Measurements from ENCODE around the gene LGR4.
A peak's percentile ranks its signal among the peaks of the same experiment; 100 is the strongest.

LGR4 gene

DNA sequence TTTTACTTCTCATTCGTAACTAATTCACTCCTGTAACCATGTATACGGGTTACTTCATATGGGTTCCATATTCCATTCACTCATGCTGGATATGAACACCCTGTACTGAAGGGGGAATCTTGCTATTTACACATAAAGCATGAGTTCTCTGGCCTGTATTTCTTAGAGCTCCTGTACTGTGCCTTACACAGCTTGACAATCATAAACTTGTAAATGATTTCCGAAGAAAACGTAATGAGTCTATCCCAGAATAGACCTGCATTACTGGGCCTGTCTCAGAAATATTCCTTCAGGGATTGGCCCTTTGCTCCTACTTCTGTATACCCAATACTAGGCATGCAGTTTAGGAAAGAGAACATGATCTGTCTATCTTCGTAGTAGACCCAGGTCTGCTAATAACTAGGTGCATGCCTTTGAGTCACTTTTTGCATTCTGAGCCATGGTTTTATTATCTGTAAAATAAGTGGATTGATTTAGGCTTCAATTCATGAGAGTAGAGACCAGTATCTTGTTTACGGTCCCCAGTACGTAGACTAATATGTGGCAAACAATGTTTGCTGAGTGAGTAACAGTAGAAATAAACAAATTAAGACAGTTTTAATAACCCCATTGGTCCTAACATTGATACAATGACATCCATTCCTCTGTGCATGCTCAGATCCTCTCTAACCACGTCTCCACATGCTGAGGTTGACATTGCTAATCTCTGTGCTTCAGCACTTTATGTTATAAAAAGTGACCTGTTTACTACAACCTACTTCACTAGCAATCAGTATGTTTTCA lies 110.8 kb downstream of the LGR4 start:
- H3K79me1 ChIP-seq (replicated peaks; ENCODE audit: low read length, poor library complexity, severe bottlenecking), result peaks cover 14% of the 10 kb centered on the region
- no peak overlapping the region for H2BK120ac ChIP-seq (ENCODE audit: low read depth, low read length)
- no peaks in the 10 kb centered on the region for H3K36me3 ChIP-seq (ENCODE audit: control insufficient read depth in 1 of 2, insufficient read depth in 2 of 2, low read depth in 1 of 2, low read length in 2 of 2)
- H2BK5ac ChIP-seq (ENCODE audit: low read depth, low read length, poor library complexity, severe bottlenecking), result no peak overlapping the region
- no peak overlapping the region for H3K23ac ChIP-seq (ENCODE audit: low read length in 2 of 2)
- WGBS, result 78% methylated on average over 8 of the region's 8 CpGs
- H3K4me3 ChIP-seq (ENCODE audit: insufficient read depth in 1 of 2, low read depth in 1 of 2, low read length in 2 of 2), result peak overlapping the region in 1 of 2 experiments; percentile 92
- H3K18ac ChIP-seq (ENCODE audit: low read depth in 1 of 2, low read length in 2 of 2), result no peak overlapping the region
- no peaks in the 10 kb centered on the region for H3K9me3 ChIP-seq (ENCODE audit: control insufficient read depth, low read length)
- H2BK12ac ChIP-seq (ENCODE audit: low read length in 2 of 2), result no peak overlapping the region
- H3K27ac ChIP-seq (ENCODE audit: low read length, poor library complexity, severe bottlenecking), result no peak overlapping the region
- no peaks in the 10 kb centered on the region for H3K27me3 ChIP-seq (ENCODE audit: control insufficient read depth in 1 of 2, insufficient read depth in 1 of 2, low read length in 2 of 2)
- no peak overlapping the region for H2AK5ac ChIP-seq (ENCODE audit: low read length, severe bottlenecking)
- H3K4me1 ChIP-seq (ENCODE audit: control insufficient read depth, insufficient read depth, low read depth, low read length), result no peaks in the 10 kb centered on the region
- peak overlapping the region; percentile 92 for H3K9ac ChIP-seq (ENCODE audit: low read length)
- no peak overlapping the region for H2BK15ac ChIP-seq (ENCODE audit: low read depth, poor library complexity, severe bottlenecking)
- H3K14ac ChIP-seq (ENCODE audit: low read length in 2 of 2), result no peak overlapping the region
- no peak overlapping the region for H2AFZ ChIP-seq (ENCODE audit: low read depth, low read length)
- peak overlapping the region; percentile 32 for H4K91ac ChIP-seq (ENCODE audit: low read length)
- no peak overlapping the region for H4K8ac ChIP-seq (ENCODE audit: low read length)
- no peak overlapping the region for H3K4me2 ChIP-seq (ENCODE audit: low read length, poor library complexity, severe bottlenecking)
- DNase-seq, result no peak
- no peak overlapping the region for H3K4ac ChIP-seq (ENCODE audit: low read depth in 1 of 2, low read length in 2 of 2)

DNA sequence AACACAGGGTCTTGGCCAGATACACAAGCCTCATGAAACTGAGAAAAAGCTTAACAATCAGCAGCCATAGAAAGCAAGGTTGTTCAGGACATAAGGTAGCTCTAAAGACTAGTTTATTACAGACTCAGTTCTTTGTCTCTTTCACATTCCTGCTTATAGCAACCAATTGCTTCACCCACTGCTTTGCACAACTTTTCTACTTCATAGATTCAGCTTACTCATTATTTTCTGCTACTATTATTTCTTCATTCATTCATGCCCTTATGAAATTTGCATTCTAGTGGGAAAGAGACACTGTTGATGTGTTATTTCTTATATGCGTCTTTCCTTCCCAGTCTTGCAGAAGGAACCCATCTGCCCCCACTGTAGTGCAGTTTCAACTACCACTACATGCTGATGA lies 114.3 kb downstream of the LGR4 start:
- Histone ChIP-seq H3K9ac (ENCODE audit: low read length) (peak overlapping the region; percentile 33), H3K4me3 (ENCODE audit: insufficient read depth in 1 of 2, low read depth in 1 of 2, low read length in 2 of 2) (no peak overlapping the region), H3K27ac (ENCODE audit: low read length, poor library complexity, severe bottlenecking) (no peak overlapping the region), H2BK120ac (ENCODE audit: low read depth, low read length) (no peak overlapping the region), H2AK5ac (ENCODE audit: low read length, severe bottlenecking) (no peak overlapping the region), H2BK12ac (ENCODE audit: low read length in 2 of 2) (no peak overlapping the region), H3K79me1 (replicated peaks; ENCODE audit: low read length, poor library complexity, severe bottlenecking) (peaks cover 12% of the 10 kb centered on the region), H3K18ac (ENCODE audit: low read depth in 1 of 2, low read length in 2 of 2) (no peak overlapping the region), H3K23ac (ENCODE audit: low read length in 2 of 2) (no peak overlapping the region), H3K9me3 (ENCODE audit: control insufficient read depth, low read length) (no peaks in the 10 kb centered on the region), H3K14ac (ENCODE audit: low read length in 2 of 2) (no peak overlapping the region), H2AFZ (ENCODE audit: low read depth, low read length) (no peak overlapping the region), H3K4me1 (ENCODE audit: control insufficient read depth, insufficient read depth, low read depth, low read length) (peaks cover 1% of the 10 kb centered on the region), H2BK5ac (ENCODE audit: low read depth, low read length, poor library complexity, severe bottlenecking) (no peak overlapping the region), H2BK15ac (ENCODE audit: low read depth, poor library complexity, severe bottlenecking) (no peak overlapping the region), H4K8ac (ENCODE audit: low read length) (no peak overlapping the region), H3K4ac (ENCODE audit: low read depth in 1 of 2, low read length in 2 of 2) (no peak overlapping the region), H4K91ac (ENCODE audit: low read length) (no peak overlapping the region), H3K27me3 (ENCODE audit: control insufficient read depth in 1 of 2, insufficient read depth in 1 of 2, low read length in 2 of 2) (no peaks in the 10 kb centered on the region), H3K4me2 (ENCODE audit: low read length, poor library complexity, severe bottlenecking) (no peak overlapping the region), H3K36me3 (ENCODE audit: control insufficient read depth in 1 of 2, insufficient read depth in 2 of 2, low read depth in 1 of 2, low read length in 2 of 2) (no peaks in the 10 kb centered on the region)
- WGBS, result 92% methylated on average over 1 of the region's 1 CpG
- DNase-seq, result peak; percentile 41

DNA sequence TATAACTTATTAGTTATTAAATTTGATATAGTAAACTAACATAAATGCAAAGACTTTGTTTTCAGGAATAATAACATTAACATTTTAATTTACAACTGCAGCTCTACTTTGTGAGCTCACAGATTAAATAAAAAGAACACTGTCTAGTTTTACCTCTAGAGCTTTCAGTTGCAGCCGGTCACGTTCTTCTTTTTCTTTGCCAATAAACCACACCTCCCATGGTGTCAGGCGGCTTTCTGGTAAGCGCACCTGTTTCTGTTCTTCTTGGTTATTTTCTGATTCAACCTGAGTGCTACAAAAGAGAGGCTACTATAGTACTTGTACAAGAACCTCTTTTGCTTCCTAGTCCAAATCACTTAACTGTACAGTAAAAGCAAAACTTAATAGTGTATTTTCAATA lies 115.3 kb downstream of the LGR4 start:
- Histone ChIP-seq H2AFZ (ENCODE audit: low read depth, low read length) (no peak overlapping the region), H3K27me3 (ENCODE audit: control insufficient read depth in 1 of 2, insufficient read depth in 1 of 2, low read length in 2 of 2) (no peaks in the 10 kb centered on the region), H2BK15ac (ENCODE audit: low read depth, poor library complexity, severe bottlenecking) (no peak overlapping the region), H2AK5ac (ENCODE audit: low read length, severe bottlenecking) (no peak overlapping the region), H4K91ac (ENCODE audit: low read length) (no peak overlapping the region), H3K4me1 (ENCODE audit: control insufficient read depth, insufficient read depth, low read depth, low read length) (peaks cover 1% of the 10 kb centered on the region), H2BK120ac (ENCODE audit: low read depth, low read length) (no peak overlapping the region), H3K79me1 (replicated peaks; ENCODE audit: low read length, poor library complexity, severe bottlenecking) (peaks cover 10% of the 10 kb centered on the region), H3K18ac (ENCODE audit: low read depth in 1 of 2, low read length in 2 of 2) (no peak overlapping the region), H3K14ac (ENCODE audit: low read length in 2 of 2) (no peak overlapping the region), H3K9me3 (ENCODE audit: control insufficient read depth, low read length) (no peaks in the 10 kb centered on the region), H3K4ac (ENCODE audit: low read depth in 1 of 2, low read length in 2 of 2) (no peak overlapping the region), H3K27ac (ENCODE audit: low read length, poor library complexity, severe bottlenecking) (no peak overlapping the region), H4K8ac (ENCODE audit: low read length) (no peak overlapping the region), H3K4me2 (ENCODE audit: low read length, poor library complexity, severe bottlenecking) (no peak overlapping the region), H2BK12ac (ENCODE audit: low read length in 2 of 2) (no peak overlapping the region), H3K9ac (ENCODE audit: low read length) (no peak overlapping the region), H3K4me3 (ENCODE audit: insufficient read depth in 1 of 2, low read depth in 1 of 2, low read length in 2 of 2) (no peak overlapping the region), H2BK5ac (ENCODE audit: low read depth, low read length, poor library complexity, severe bottlenecking) (no peak overlapping the region), H3K23ac (ENCODE audit: low read length in 2 of 2) (no peak overlapping the region), H3K36me3 (ENCODE audit: control insufficient read depth in 1 of 2, insufficient read depth in 2 of 2, low read depth in 1 of 2, low read length in 2 of 2) (no peaks in the 10 kb centered on the region)
- WGBS, result 94% methylated on average over 2 of the region's 4 CpGs
- no peak for DNase-seq

DNA sequence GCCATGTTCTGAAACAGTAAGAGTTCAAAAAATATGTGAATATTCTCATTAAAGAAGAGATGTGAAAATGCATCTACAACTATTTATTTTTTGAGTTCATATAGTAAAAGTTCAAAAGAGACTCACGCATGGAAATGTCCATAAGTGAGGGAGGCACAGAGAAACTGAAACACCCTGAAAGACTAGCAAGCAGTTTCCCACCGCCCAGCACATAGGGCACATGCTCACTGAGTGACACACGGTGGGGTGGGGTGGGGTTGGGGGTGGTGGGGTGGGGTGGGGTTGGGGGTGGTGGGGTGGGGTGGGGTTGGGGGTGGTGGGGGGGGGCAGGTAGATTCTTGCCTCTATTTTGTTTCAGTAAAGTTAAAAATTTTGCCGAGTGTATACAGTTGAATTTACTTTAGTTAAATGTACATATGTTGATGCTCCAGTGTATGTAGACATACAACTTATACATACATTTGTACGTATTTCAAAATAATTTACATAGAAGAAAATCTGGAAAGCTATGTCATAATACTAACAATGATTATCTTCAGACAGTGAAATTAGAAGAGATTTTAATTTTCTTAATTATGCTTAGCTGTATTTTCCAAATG lies 115.9 kb downstream of the LGR4 start:
- H3K4me1 ChIP-seq (ENCODE audit: control insufficient read depth, insufficient read depth, low read depth, low read length), result peaks cover 1% of the 10 kb centered on the region
- 100% methylated on average over 1 of the region's 5 CpGs for WGBS
- no peak overlapping the region for H3K4me2 ChIP-seq (ENCODE audit: low read length, poor library complexity, severe bottlenecking)
- no peak overlapping the region for H3K18ac ChIP-seq (ENCODE audit: low read depth in 1 of 2, low read length in 2 of 2)
- no peak overlapping the region for H4K8ac ChIP-seq (ENCODE audit: low read length)
- H2AK5ac ChIP-seq (ENCODE audit: low read length, severe bottlenecking), result no peak overlapping the region
- no peak overlapping the region for H2BK15ac ChIP-seq (ENCODE audit: low read depth, poor library complexity, severe bottlenecking)
- no peak overlapping the region for H3K14ac ChIP-seq (ENCODE audit: low read length in 2 of 2)
- no peaks in the 10 kb centered on the region for H3K36me3 ChIP-seq (ENCODE audit: control insufficient read depth in 1 of 2, insufficient read depth in 2 of 2, low read depth in 1 of 2, low read length in 2 of 2)
- H3K4me3 ChIP-seq (ENCODE audit: insufficient read depth in 1 of 2, low read depth in 1 of 2, low read length in 2 of 2), result no peak overlapping the region
- H3K79me1 ChIP-seq (replicated peaks; ENCODE audit: low read length, poor library complexity, severe bottlenecking), result peaks cover 13% of the 10 kb centered on the region
- DNase-seq, result no peak
- no peaks in the 10 kb centered on the region for H3K27me3 ChIP-seq (ENCODE audit: control insufficient read depth in 1 of 2, insufficient read depth in 1 of 2, low read length in 2 of 2)
- H2BK120ac ChIP-seq (ENCODE audit: low read depth, low read length), result no peak overlapping the region
- no peak overlapping the region for H2BK5ac ChIP-seq (ENCODE audit: low read depth, low read length, poor library complexity, severe bottlenecking)
- no peak overlapping the region for H3K4ac ChIP-seq (ENCODE audit: low read depth in 1 of 2, low read length in 2 of 2)
- no peak overlapping the region for H3K27ac ChIP-seq (ENCODE audit: low read length, poor library complexity, severe bottlenecking)
- H3K9ac ChIP-seq (ENCODE audit: low read length), result no peak overlapping the region
- no peaks in the 10 kb centered on the region for H3K9me3 ChIP-seq (ENCODE audit: control insufficient read depth, low read length)
- no peak overlapping the region for H2AFZ ChIP-seq (ENCODE audit: low read depth, low read length)
- H2BK12ac ChIP-seq (ENCODE audit: low read length in 2 of 2), result no peak overlapping the region
- H4K91ac ChIP-seq (ENCODE audit: low read length), result no peak overlapping the region
- H3K23ac ChIP-seq (ENCODE audit: low read length in 2 of 2), result no peak overlapping the region
